ENCODE results near the gene SLC25A10.
"Not testable (repeated sequence)": the region's sequence is repeated elsewhere in the genome, so short reads cannot be mapped to it uniquely, and the experiment has no call there.

SLC25A10 gene

DNA sequence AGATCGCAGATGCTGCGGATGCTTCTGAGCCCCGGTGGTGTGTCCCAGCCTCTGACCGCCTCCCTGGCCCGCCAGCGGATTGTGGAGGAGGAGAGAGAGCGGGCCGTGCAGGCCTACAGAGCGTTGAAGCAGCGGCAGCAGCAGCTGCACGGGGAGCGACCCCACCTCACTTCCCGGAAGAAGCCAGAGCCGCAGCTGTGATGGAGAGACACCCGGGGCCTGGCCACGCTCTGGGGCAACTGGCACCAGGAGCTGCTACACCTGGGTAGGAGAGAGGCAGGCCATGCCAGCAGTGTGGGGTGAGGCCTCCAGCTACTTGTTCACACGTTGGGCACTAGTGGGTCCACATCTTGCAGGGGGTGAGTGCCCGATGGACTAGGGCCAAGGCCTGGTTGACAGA, 39.6 kb upstream of the SLC25A10 start:
- no peak for DNase-seq (ENCODE audit: low read depth)
- no peak overlapping the region for H3K4me3 ChIP-seq (ENCODE audit: low read depth, low read length)
- TF ChIP-seq, protein P1, sequence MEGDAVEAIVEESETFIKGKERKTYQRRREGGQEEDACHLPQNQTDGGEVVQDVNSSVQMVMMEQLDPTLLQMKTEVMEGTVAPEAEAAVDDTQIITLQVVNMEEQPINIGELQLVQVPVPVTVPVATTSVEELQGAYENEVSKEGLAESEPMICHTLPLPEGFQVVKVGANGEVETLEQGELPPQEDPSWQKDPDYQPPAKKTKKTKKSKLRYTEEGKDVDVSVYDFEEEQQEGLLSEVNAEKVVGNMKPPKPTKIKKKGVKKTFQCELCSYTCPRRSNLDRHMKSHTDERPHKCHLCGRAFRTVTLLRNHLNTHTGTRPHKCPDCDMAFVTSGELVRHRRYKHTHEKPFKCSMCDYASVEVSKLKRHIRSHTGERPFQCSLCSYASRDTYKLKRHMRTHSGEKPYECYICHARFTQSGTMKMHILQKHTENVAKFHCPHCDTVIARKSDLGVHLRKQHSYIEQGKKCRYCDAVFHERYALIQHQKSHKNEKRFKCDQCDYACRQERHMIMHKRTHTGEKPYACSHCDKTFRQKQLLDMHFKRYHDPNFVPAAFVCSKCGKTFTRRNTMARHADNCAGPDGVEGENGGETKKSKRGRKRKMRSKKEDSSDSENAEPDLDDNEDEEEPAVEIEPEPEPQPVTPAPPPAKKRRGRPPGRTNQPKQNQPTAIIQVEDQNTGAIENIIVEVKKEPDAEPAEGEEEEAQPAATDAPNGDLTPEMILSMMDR (IDR thresholded peaks at IDR 0.05; ENCODE audit: control insufficient read depth, extremely low read depth, insufficient read depth) = no peak

DNA sequence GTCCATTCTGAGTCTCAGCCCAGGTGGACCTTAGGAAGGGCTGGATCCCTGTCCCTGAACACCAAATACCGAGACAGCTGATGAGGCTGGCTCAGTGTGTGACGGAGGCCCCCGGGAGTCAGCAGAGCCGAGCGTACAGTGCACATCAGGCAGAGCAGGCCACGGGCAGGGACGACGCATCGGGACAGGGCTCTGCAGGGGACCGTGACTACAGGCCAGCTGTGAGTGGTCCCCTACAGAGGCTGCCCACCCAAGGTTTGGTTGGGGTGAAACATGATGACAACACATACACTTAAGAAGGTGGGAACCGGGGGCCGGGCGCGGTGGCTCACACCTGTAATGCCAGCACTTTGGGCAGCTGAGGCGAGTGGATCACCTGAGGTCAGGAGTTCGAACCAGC, 39.1 kb upstream of the SLC25A10 start:
- TF ChIP-seq, protein P1 (IDR thresholded peaks at IDR 0.05; ENCODE audit: control insufficient read depth, extremely low read depth, insufficient read depth) = no peak
- no peak for DNase-seq (ENCODE audit: low read depth)
- H3K4me3 ChIP-seq (ENCODE audit: low read depth, low read length) = no peak overlapping the region

DNA sequence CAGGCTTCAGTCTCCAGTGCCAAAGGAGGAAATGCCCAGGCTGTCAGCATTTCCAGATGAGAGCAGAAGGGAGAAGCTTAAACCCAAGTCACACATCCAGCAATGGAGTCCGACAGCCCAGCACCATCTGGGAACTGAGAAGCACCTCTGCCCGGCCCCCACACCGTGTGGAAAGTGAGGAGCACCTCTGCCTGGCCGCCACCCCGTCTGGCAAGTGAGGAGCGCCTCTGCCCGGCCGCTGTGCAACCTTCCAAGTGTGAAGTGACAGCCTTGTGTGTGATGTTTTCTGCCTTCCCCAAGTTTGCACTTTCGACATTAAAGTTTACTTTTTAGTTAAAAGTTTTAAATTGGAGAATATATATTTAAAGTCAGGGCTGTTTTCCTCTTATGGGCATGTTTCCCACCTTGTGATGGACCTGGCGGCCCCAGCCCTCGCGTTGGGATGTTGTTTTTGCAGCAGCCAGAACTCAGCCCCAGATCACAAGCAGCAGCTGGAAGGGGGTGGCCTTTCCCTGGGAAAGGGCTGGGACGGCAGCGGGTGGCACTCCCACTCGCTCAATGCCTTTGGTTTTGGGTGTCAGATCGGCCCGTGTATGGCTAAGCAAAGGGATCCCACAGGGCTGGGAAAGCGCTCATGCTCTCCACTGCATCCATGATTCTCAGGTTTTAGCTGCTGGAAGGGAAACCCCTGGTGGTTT, 38.4 kb upstream of the SLC25A10 start:
- DNase-seq (ENCODE audit: low read depth) = no peak
- TF ChIP-seq, protein P1 (IDR thresholded peaks at IDR 0.05; ENCODE audit: control insufficient read depth, extremely low read depth, insufficient read depth) = no peak
- no peak overlapping the region for H3K4me3 ChIP-seq (ENCODE audit: low read depth, low read length)

DNA sequence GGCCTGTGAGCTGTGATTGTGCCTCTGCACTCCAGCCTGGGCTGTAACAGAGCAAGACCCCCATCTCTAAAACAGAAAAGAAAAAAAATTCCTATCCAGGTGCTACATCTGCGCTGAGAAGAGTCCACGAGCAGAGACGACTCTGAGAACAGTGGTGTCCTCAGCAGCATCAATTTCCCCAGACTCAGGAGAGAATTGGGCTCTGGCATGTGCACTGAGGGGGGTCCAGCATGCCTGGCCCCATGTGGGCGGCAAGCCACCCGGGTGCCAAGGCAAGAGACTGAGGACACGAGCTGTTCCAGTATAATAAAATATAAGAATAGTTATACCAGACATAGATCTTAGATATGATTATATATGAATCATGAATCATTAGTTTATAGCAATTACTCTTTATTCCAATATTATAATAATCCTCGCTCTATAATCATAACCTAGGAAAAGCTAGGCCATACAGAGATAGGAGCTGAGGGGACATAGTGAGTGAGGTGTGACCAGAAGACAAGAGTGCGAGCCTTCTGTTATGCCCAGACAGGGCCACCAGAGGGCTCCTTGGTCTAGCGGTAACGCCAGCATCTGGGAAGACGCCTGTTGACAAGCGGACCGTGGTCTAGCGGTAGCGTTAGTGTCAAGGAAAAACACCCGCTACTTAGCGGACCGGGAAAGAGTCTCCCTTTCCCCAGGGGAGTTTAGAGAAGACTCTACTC, 36.4 kb upstream of the SLC25A10 start:
- not testable (repeated sequence) for DNase-seq (ENCODE audit: low read depth); H3K4me3 ChIP-seq (ENCODE audit: low read depth, low read length)
- TF ChIP-seq, protein P1 (IDR thresholded peaks at IDR 0.05; ENCODE audit: control insufficient read depth, extremely low read depth, insufficient read depth) = peak; percentile 45

DNA sequence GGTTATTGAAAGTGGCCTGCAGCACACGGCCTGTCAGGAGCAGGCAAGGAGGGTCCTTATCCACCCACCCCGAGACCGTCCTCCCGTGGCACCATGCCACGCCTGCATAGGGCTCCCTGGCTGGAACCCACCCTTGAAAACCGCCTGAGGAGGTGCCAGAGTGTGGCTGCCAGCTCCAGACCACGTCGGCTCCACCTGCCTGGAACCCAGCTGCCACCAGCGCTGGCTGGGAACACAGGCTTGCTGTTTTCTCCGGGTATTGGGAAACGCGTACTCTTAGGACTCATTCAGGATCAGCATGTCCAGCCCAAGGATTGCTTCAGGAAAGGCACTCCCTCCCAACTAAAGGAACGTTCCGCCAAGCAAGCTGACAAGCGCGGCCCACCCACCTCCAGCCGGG, 35.2 kb upstream of the SLC25A10 start:
- H3K4me3 ChIP-seq (ENCODE audit: low read depth, low read length) = no peak overlapping the region
- DNase-seq (ENCODE audit: low read depth) = no peak
- TF ChIP-seq, protein P1 (IDR thresholded peaks at IDR 0.05; ENCODE audit: control insufficient read depth, extremely low read depth, insufficient read depth) = no peak

DNA sequence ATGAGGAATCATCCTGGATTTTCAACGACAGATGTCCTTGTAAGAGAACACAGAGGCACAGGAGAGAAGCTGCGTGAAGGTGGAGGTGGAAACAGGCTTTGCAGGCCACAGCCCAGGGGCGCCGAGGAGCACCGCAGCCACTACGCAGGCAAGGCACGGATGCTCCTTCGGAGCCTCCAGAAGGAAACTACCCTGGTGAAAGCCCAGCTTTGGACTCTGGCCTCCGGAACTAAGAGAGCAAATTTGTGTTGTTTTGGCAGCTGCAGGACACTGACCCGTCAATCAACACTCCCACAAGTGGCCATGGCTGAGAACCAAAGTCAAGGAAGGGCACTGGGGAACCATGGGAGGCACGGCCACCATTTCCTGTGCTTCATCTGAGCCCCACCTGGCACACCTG, 31.9 kb upstream of the SLC25A10 start:
- no peak overlapping the region for H3K4me3 ChIP-seq (ENCODE audit: low read depth, low read length)
- DNase-seq (ENCODE audit: low read depth) = no peak
- TF ChIP-seq, protein P1 (IDR thresholded peaks at IDR 0.05; ENCODE audit: control insufficient read depth, extremely low read depth, insufficient read depth) = no peak
